ENCODE data around the gene TMEM11. TPM values are rescaled to one million over a fixed set of nuclear protein-coding genes. Genes with fewer than 3 reads are reported as not detected.
"Not testable (repeated sequence)": the region's sequence is repeated elsewhere in the genome, so short reads cannot be mapped to it uniquely, and the experiment has no call there.

Gene TMEM11
- polyA plus RNA-seq, 3 donors from 2014 or later = 36.9 to 56.4 (median 44.2) TPM

DNA sequence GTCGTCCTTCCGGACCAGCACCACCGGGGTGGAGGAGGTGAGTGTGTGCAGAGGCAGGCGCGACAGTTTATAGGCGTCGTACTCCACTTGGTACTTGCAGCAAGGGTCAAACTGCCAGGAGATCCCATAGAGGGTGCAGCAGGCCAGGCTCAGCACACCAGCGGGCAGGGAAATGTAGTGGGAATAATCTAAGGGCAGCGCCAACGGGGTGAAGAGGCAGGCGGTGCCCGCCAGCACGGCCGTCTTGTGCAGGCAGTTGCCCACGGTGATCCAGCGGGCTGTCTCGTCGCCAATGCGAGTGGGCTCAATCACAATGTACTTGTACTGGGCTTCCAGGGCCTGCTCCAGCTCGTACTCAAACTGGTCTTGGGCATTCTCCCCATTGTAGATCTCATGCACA is 15.6 kb downstream of the TMEM11 start:
- Mint-ChIP-seq H3K36me3 (peaks cover 4 to 17% (median 5%) of the 10 kb centered on the region in 3 donors), H3K27ac (no peak overlapping the region), H3K4me1 (peaks cover 27 to 51% of the 10 kb centered on the region in 2 donors), H3K27me3 (ENCODE audit: low read depth in 3 of 3) (peaks cover 0 to 4% (median 0%) of the 10 kb centered on the region in 3 donors), H3K9me3 (no peaks in the 10 kb centered on the region), H3K4me3 (no peak overlapping the region)
- DNase-seq = no peak

- H3K4me1 Mint-ChIP-seq = peaks cover 18 to 42% of the 10 kb centered on the region in 2 donors
- no peak overlapping the region for H3K4me3 Mint-ChIP-seq
- no peak for DNase-seq
- no peaks in the 10 kb centered on the region for H3K9me3 Mint-ChIP-seq
- H3K36me3 Mint-ChIP-seq = peaks cover 4 to 21% (median 5%) of the 10 kb centered on the region in 3 donors
- H3K27me3 Mint-ChIP-seq (ENCODE audit: low read depth in 3 of 3) = peaks cover 0 to 4% (median 4%) of the 10 kb centered on the region in 3 donors
- H3K27ac Mint-ChIP-seq = no peak overlapping the region
Measured at GRCh38 chr17:21196126-21196525, 17.8 kb downstream of the TMEM11 start.

GRCh38 chr17:21194703-21195102 is 19.3 kb downstream of the TMEM11 start:
- no peak overlapping the region for H3K4me3 Mint-ChIP-seq
- no peaks in the 10 kb centered on the region for H3K9me3 Mint-ChIP-seq
- peaks cover 0 to 4% (median 2%) of the 10 kb centered on the region in 3 donors for H3K27me3 Mint-ChIP-seq (ENCODE audit: low read depth in 3 of 3)
- peaks cover 8 to 27% of the 10 kb centered on the region in 2 donors for H3K4me1 Mint-ChIP-seq
- DNase-seq = no peak
- H3K27ac Mint-ChIP-seq = peak overlapping the region in 1 of 6 donors; percentile 2
- peaks cover 4 to 28% (median 5%) of the 10 kb centered on the region in 3 donors for H3K36me3 Mint-ChIP-seq

DNA sequence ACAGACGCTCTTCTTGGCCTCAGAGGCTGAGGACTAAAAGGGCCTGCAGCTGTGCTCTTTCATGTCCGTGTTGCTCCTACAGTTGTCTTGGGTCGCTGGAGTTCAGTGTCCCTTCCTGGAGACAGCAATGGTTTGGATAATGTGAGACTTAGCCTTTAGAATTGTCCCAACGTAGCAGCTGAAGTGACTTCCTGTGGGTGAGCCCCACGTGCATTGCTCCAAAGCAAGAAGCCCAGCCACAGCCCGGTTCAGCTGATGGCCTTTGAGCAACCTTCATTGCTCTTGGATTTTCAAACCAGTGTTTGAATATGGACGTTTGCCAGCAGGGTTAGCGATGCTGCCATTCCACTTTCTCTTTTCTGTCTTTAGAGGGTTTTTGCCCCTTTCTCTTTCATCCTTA is 19.7 kb downstream of the TMEM11 start:
- DNase-seq = no peak
- H3K27ac Mint-ChIP-seq = peak overlapping the region in 1 of 6 donors; percentile 35
- H3K9me3 Mint-ChIP-seq = no peaks in the 10 kb centered on the region
- H3K4me1 Mint-ChIP-seq = peaks cover 5 to 23% of the 10 kb centered on the region in 2 donors
- no peak overlapping the region for H3K4me3 Mint-ChIP-seq
- H3K27me3 Mint-ChIP-seq (ENCODE audit: low read depth in 3 of 3) = peaks cover 0 to 4% (median 2%) of the 10 kb centered on the region in 3 donors
- H3K36me3 Mint-ChIP-seq = peaks cover 4 to 28% (median 5%) of the 10 kb centered on the region in 3 donors

GRCh38 chr17:21193031-21193430 is 20.9 kb downstream of the TMEM11 start:
- no peak overlapping the region for H3K4me3 Mint-ChIP-seq
- H3K27me3 Mint-ChIP-seq (ENCODE audit: low read depth in 3 of 3) = peaks cover 0 to 4% (median 2%) of the 10 kb centered on the region in 3 donors
- no peak for DNase-seq
- peaks cover under 1 to 25% (median 2%) of the 10 kb centered on the region in 3 donors for H3K36me3 Mint-ChIP-seq
- H3K4me1 Mint-ChIP-seq = peaks cover 2 to 11% of the 10 kb centered on the region in 2 donors
- H3K27ac Mint-ChIP-seq = peak overlapping the region in 1 of 6 donors; percentile 71
- no peaks in the 10 kb centered on the region for H3K9me3 Mint-ChIP-seq

DNA sequence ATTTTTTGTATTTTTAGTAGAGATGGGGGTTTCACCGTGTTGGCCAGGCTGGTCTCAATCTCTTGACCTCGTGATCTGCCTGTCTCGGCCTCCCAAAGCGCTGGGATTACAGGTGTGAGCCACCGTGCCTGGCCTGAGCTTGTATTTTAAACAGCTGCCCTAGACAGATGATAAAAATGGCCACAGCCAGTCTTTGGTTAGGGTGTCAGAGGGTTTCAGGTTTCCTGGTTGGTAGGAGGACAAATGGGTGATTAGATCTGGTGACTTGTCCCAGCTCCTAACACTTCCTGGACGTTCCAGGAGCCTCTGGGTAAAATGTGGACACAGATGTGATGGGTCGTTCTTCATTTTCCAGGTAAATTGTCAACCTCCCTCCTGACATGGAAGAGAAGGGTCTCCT is 21.5 kb downstream of the TMEM11 start:
- not testable (repeated sequence) for H3K27ac Mint-ChIP-seq; H3K4me3 Mint-ChIP-seq; H3K4me1 Mint-ChIP-seq; DNase-seq; H3K27me3 Mint-ChIP-seq (ENCODE audit: low read depth in 3 of 3); H3K9me3 Mint-ChIP-seq
- peaks cover 0 to 19% (median 0%) of the 10 kb centered on the region in 3 donors for H3K36me3 Mint-ChIP-seq

GRCh38 chr17:21191698-21192097 is 22.3 kb downstream of the TMEM11 start:
- no peaks in the 10 kb centered on the region for H3K9me3 Mint-ChIP-seq
- H3K36me3 Mint-ChIP-seq = peaks cover 0 to 13% (median under 1%) of the 10 kb centered on the region in 3 donors
- H3K4me3 Mint-ChIP-seq = no peak overlapping the region
- no peak for DNase-seq
- H3K27ac Mint-ChIP-seq = peak overlapping the region in 1 of 6 donors; percentile 60
- H3K4me1 Mint-ChIP-seq = peaks cover 0 to 10% of the 10 kb centered on the region in 2 donors
- peaks cover 0 to 4% (median 0%) of the 10 kb centered on the region in 3 donors for H3K27me3 Mint-ChIP-seq (ENCODE audit: low read depth in 3 of 3)

DNA sequence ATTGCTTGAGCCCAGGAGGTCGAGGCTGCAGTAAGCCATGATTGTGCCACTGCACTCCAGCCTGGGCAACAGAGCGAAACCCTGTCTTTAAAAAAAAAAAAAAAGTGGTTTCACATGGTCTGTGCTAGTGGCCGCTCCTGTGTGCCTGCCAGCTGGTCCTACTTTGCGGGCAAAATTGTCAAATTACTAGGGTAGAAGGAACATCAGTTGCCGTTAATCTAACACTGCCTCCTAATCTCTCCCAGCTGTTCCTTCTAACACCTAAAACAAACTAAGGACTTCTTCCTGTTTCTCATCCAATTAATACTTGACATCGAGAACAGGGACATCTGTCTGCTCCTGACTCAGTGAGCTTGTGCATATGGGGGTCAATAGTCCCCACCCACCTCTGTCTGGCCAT is 23.9 kb downstream of the TMEM11 start:
- Mint-ChIP-seq H3K9me3 (no peaks in the 10 kb centered on the region), H3K36me3 (peaks cover 4 to 21% (median 4%) of the 10 kb centered on the region in 3 donors), H3K27me3 (ENCODE audit: low read depth in 3 of 3) (peaks cover 0 to 4% (median 4%) of the 10 kb centered on the region in 3 donors), H3K27ac (peak overlapping the region in 1 of 6 donors; percentile 45), H3K4me3 (no peak overlapping the region), H3K4me1 (peaks cover 0 to 10% of the 10 kb centered on the region in 2 donors)
- no peak for DNase-seq

- H3K4me1 Mint-ChIP-seq = peaks cover 0 to 4% of the 10 kb centered on the region in 2 donors
- no peaks in the 10 kb centered on the region for H3K9me3 Mint-ChIP-seq
- H3K27ac Mint-ChIP-seq = no peak overlapping the region
- no peak for DNase-seq
- H3K36me3 Mint-ChIP-seq = peaks cover 7 to 28% (median 10%) of the 10 kb centered on the region in 3 donors
- H3K27me3 Mint-ChIP-seq (ENCODE audit: low read depth in 3 of 3) = peaks cover 0 to 4% (median 4%) of the 10 kb centered on the region in 3 donors
- no peak overlapping the region for H3K4me3 Mint-ChIP-seq
Measured at GRCh38 chr17:21189361-21189760, 24.6 kb downstream of the TMEM11 start.

- H3K36me3 Mint-ChIP-seq = peaks cover 7 to 42% (median 18%) of the 10 kb centered on the region in 3 donors
- H3K27ac Mint-ChIP-seq = no peak overlapping the region
- no peaks in the 10 kb centered on the region for H3K9me3 Mint-ChIP-seq
- no peak for DNase-seq
- H3K4me1 Mint-ChIP-seq = no peaks in the 10 kb centered on the region
- peaks cover 0 to 4% (median 0%) of the 10 kb centered on the region in 3 donors for H3K27me3 Mint-ChIP-seq (ENCODE audit: low read depth in 3 of 3)
- no peak overlapping the region for H3K4me3 Mint-ChIP-seq
Measured at GRCh38 chr17:21186399-21187187, 27.4 kb downstream of the TMEM11 start.

GRCh38 chr17:21185061-21185460 is 28.9 kb downstream of the TMEM11 start:
- H3K4me3 Mint-ChIP-seq = no peak overlapping the region
- H3K36me3 Mint-ChIP-seq = peaks cover 12 to 37% (median 18%) of the 10 kb centered on the region in 3 donors
- no peaks in the 10 kb centered on the region for H3K4me1 Mint-ChIP-seq
- DNase-seq = no peak
- no peaks in the 10 kb centered on the region for H3K9me3 Mint-ChIP-seq
- no peak overlapping the region for H3K27ac Mint-ChIP-seq
- H3K27me3 Mint-ChIP-seq (ENCODE audit: low read depth in 3 of 3) = peaks cover 0 to 4% (median 0%) of the 10 kb centered on the region in 3 donors

DNA sequence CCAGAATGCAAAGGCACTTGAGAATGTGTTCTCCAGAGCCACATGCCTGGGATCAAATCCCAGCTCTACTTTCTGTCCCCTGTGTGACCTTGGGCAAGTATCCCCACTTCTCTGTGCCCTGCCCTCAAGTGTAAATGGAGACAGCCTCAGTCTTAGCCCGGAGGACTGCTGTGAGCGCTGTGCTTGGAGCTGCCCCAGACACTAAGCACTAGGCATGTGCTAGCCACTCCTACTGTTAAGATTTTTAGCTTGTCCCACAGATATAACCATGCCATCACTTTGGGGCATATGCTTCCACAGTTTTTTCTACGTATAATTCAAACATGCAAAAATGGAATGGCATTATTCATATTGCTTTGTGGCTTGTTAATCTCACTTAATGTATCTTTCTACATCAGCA is 29.4 kb downstream of the TMEM11 start:
- H3K27ac Mint-ChIP-seq = no peak overlapping the region
- DNase-seq = no peak
- peaks cover 0 to 4% (median 0%) of the 10 kb centered on the region in 3 donors for H3K27me3 Mint-ChIP-seq (ENCODE audit: low read depth in 3 of 3)
- no peaks in the 10 kb centered on the region for H3K4me1 Mint-ChIP-seq
- no peaks in the 10 kb centered on the region for H3K9me3 Mint-ChIP-seq
- no peak overlapping the region for H3K4me3 Mint-ChIP-seq
- H3K36me3 Mint-ChIP-seq = peaks cover 12 to 37% (median 18%) of the 10 kb centered on the region in 3 donors

DNA sequence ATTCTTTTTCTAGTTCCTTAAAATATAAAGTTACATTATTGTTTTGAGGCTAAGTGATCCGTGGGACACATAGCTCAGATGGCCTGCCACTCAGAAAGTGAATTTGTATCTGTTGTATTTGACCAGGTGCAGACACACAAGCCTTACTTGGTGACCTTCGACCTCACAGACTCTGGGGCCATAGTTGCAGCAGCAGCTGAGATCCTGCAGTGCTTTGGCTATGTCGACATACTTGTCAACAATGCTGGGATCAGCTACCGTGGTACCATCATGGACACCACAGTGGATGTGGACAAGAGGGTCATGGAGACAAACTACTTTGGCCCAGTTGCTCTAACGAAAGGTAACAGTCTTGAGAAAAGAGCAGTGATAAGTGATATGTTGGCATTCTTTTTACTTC is 30.5 kb downstream of the TMEM11 start:
- no peak for DNase-seq
- Mint-ChIP-seq H3K4me1 (no peaks in the 10 kb centered on the region), H3K27me3 (ENCODE audit: low read depth in 3 of 3) (peaks cover 0 to 4% (median 0%) of the 10 kb centered on the region in 3 donors), H3K9me3 (no peaks in the 10 kb centered on the region), H3K36me3 (peaks cover 12 to 37% (median 18%) of the 10 kb centered on the region in 3 donors), H3K27ac (no peak overlapping the region), H3K4me3 (no peak overlapping the region)

DNA sequence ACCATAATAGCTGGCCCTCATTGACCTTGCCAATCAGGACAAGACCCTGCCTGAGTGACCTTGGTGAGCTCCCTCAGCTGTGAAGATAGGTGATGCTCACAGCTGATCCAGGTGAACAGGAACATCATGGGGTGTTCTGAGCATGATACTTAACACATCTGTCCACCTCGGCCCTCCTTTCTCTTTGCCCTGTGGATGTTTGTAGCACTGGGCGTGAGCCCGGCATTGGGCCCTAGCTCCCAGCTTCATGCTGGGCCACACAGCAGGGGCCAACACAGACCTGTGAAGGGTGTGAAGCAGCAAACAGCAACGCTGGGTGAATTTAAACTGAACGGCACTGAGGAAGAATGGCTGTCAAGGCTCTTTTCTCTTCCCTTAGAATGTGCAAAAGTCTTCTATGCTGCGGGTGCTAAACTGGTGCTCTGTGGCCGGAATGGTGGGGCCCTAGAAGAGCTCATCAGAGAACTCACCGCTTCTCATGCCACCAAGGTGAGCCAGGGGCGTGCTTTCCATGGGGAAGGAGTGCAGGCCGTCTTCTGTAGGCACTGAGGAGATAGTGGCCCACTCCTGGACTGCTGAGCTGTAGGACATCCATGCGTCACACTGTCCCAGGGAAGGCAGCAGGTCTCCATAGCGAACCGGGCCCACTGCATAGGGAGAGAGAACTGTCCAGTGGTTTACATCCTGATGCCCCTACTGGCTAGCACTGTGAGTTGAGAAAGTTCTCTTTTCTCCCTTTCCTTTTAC is 35.9 kb downstream of the TMEM11 start:
- H3K4me1 Mint-ChIP-seq = no peaks in the 10 kb centered on the region
- H3K4me3 Mint-ChIP-seq = no peak overlapping the region
- no peak for DNase-seq
- H3K27me3 Mint-ChIP-seq (ENCODE audit: low read depth in 3 of 3) = no peaks in the 10 kb centered on the region
- H3K36me3 Mint-ChIP-seq = peaks cover 10 to 26% (median 12%) of the 10 kb centered on the region in 3 donors
- no peaks in the 10 kb centered on the region for H3K9me3 Mint-ChIP-seq
- H3K27ac Mint-ChIP-seq = no peak overlapping the region
